ELR (cell line): ENCODE data around the gene TP63.
A peak's percentile ranks its signal among the peaks of the same experiment; 100 is the strongest.
"Not testable (repeated sequence)": the region's sequence is repeated elsewhere in the genome, so short reads cannot be mapped to it uniquely, and the experiment has no call there.

Experiments used
- DNase-seq: peaks from one replicate; pipeline ENCODE4 v3.0.0-alpha.2; 2015; ENCODE audit warnings: low read depth

TP63 gene

GRCh38 chr3:189721873-189722665, 90.9 kb downstream of the TP63 start:
- no peak for DNase-seq

DNA sequence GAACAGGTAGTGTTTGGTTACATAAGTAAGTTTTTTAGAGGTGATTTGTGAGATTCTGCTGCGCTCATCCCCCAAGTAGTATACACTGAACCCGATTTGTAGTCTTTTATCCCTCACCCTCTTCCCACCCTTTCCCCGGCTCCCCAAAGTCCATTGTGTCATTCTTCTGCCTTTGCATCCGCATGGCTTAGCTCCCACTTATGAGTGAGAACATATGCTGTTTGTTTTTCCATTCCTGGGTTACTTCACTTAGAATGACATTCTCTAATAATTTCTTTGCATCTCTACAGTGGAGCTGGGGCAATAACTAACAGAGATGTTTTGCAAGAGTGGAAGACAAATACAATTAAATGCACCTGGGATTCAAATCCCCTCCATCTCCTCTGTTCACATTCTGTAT, 93.2 kb downstream of the TP63 start:
- no peak for DNase-seq

- DNase-seq = peak; percentile 70
Observed at GRCh38 chr3:189726277-189726676, 95.1 kb downstream of the TP63 start.

GRCh38 chr3:189727158-189727557, 96.0 kb downstream of the TP63 start:
- DNase-seq = no peak

- DNase-seq = peak; percentile 40
Observed at GRCh38 chr3:189727898-189728297, 96.7 kb downstream of the TP63 start.

- no peak for DNase-seq
Observed at GRCh38 chr3:189728915-189729314, 97.7 kb downstream of the TP63 start.

- no peak for DNase-seq
Observed at GRCh38 chr3:189734061-189734460, 102.9 kb downstream of the TP63 start.

DNA sequence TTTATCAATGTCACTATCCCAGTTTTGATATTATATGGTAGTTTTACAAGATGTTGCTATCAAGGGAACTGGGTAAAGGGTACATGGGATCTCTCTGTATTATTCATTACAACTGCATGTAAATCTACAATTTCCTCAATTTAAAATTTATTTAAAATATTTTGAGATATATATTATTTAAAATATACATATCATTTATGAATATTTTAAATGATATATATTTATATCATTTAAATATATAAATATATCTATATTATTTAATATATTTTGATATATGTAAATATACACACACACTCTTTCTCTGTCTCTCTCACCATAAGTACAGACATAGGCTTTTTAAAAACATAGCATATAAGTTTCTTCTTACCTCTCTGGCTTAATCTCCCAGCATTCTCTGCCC, 104.7 kb downstream of the TP63 start:
- DNase-seq = no peak

DNA sequence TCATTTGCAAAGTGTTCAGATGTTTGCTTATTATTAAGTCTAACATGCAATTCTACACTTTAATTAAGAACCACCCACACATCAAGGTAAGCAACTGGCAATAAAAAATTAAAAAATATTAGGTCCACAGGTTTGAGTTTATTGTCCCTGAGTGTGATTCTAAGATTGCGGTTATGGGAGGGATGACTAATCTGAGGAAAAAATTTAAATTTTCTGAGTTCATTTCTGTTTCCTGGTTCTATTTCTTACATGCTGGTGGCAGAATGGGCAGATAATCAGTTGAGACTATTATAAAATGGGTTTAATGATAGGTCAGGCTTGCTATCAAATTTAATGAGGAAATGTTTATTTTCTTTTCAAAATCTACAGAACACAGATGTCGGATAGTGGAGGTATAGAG, 105.9 kb downstream of the TP63 start:
- no peak for DNase-seq

- DNase-seq = no peak
Observed at GRCh38 chr3:189737619-189738018, 106.4 kb downstream of the TP63 start.

GRCh38 chr3:189739378-189739777, 108.2 kb downstream of the TP63 start:
- no peak for DNase-seq

GRCh38 chr3:189740156-189740555, 109.0 kb downstream of the TP63 start:
- no peak for DNase-seq

DNA sequence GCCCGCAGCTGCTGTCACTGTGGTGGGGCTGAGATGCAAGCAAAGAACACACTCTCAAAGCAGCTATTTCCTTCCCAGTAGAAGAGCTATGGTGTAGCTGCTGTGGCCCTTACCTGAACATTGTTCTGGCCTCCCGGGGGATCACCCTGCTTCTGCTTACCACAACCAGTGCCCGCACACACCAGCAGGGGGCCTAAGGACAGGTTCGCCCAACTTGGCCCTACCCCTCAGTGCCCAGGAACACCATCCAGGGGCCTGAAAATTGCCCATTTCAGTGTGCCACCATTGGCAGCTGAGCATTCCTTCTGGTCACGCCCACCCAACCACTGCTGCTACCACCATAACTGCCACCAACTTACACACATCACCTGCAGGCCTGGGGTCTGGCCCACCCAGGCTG, 113.0 kb downstream of the TP63 start:
- no peak for DNase-seq

GRCh38 chr3:189745622-189746021, 114.4 kb downstream of the TP63 start:
- no peak for DNase-seq

- no peak for DNase-seq
Observed at GRCh38 chr3:189748046-189748445, 116.9 kb downstream of the TP63 start.

GRCh38 chr3:189750972-189751371, 119.8 kb downstream of the TP63 start:
- not testable (repeated sequence) for DNase-seq

DNA sequence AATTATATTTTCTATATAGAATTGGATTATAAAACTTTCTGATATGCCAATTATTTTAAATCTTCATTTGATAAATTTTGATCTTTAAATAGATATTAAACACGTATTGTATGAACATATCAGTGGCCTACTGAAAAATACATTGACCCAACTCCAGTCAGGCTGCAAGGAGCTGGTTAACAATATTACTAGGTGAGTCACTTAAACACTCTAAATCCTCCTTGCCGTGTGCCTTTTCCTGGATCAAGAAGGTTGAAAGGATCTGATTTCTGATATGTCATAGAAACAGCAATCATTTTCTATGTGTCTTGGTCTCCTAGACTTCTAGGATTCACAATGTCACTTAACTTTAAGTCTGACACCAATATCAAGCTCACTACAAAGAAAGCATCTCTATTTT, 123.2 kb downstream of the TP63 start:
- no peak for DNase-seq

GRCh38 chr3:189756582-189757078, 125.4 kb downstream of the TP63 start:
- peak; percentile 39 for DNase-seq

DNA sequence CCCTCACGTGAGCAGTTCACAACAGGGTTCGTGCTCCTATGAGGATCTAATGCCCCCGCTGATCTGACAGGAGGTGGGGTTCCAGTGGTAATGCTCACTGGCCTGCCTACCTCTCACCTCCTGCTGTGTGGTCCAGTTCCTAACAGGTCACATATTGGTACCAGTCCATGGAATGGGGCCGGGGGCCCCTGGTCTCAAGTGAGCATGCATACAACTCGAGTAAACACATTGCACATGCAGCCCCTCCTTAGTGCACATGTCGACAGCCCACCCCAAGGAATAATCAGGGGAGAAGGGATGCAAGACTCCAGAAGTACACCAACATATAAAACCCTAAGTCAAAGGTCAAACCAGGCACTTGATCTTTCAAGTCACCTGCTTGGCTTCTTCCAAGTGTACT, 127.0 kb downstream of the TP63 start:
- DNase-seq = no peak

DNA sequence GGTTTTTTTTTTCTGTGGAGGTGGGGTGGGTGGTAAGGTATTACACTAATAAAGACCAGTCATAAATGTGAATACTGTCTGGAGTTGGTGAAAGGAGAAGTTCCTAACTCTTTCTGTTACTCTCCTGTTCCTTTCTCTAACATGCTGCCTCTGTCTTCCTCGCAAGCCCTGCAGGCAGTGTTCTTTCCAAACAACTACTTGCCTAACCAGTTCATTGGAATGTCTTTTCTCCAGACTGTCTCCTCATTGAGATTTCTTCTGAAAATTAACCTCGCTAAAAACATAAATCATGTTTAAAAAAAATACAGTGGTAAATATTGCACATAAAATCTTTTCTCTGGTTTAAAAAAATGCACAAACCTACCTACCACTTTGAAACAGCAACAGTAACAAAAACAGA, 135.2 kb downstream of the TP63 start:
- no peak for DNase-seq

- DNase-seq = peak; percentile 38
Observed at GRCh38 chr3:189771842-189772450, 140.8 kb downstream of the TP63 start.

- peak; percentile 13 for DNase-seq
Observed at GRCh38 chr3:189772584-189772983, 141.4 kb downstream of the TP63 start.

DNA sequence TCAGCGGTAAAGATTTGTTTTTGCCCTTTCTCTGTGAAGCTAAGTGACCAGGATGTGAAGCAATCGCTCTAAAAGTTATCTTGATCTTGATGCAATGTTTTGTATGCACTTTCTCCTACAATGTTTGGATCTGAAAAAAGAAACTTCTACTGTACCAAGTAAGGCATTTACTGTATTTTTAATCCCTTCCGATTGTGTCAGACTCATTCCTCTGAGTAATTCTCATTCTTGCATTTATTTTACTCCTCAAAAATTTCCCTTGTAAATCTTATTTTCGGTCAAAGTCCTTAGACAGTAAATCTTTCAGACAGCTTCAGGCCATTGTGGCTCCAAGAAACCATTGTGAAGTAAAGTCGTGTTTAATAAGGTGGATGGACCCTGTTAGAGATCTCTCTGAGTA, 141.9 kb downstream of the TP63 start:
- DNase-seq = peak; percentile 42
